ENCODE measurements around the gene ADAMTS2. TPM values are rescaled to one million over a fixed set of nuclear protein-coding genes. Genes with fewer than 3 reads are reported as not detected.
A peak's percentile ranks its signal among the peaks of the same experiment; 100 is the strongest.

ADAMTS2 gene
- total and polyA plus RNA-seq, 2 donors from 2014 or later, result 2.0 to 13.6 TPM

GRCh38 chr5:179139936-179140235, 205.4 kb downstream of the ADAMTS2 start:
- H3K27me3 ChIP-seq (ENCODE audit: control insufficient read depth, insufficient read depth, low read length), result no peaks in the 10 kb centered on the region
- H3K36me3 ChIP-seq (ENCODE audit: control insufficient read depth in 2 of 3, insufficient read depth in 3 of 3, low read length in 3 of 3), result no peaks in the 10 kb centered on the region
- no peaks in the 10 kb centered on the region for H3K9me3 ChIP-seq (ENCODE audit: control insufficient read depth in 2 of 3, insufficient read depth in 1 of 3, low read length in 3 of 3)
- H3K4me1 ChIP-seq (ENCODE audit: control insufficient read depth in 2 of 3, insufficient read depth in 2 of 3, low read depth in 1 of 3, low read length in 3 of 3), result no peaks in the 10 kb centered on the region
- DNase-seq, result peak in 1 of 5 donors; percentile 46
- no peak overlapping the region for H3K27ac ChIP-seq (ENCODE audit: low read depth in 2 of 2, low read length in 2 of 2)
- H3K4me3 ChIP-seq (ENCODE audit: low read length in 3 of 3), result no peak overlapping the region
- no peak for FAIRE-seq
- no peak for TF ChIP-seq CTCF (IDR thresholded peaks at IDR 0.05; ENCODE audit: borderline replicate concordance, extremely low read depth, insufficient read depth)
- no peak overlapping the region for H3K9ac ChIP-seq (ENCODE audit: low read length in 3 of 3)
- intact Hi-C loops (cut with DNase I), result no loop called here

- intact Hi-C loops (cut with DNase I), result no loop called here
- Histone ChIP-seq H3K4me1 (ENCODE audit: control insufficient read depth in 2 of 3, insufficient read depth in 2 of 3, low read depth in 1 of 3, low read length in 3 of 3) (no peaks in the 10 kb centered on the region), H3K9me3 (ENCODE audit: control insufficient read depth in 2 of 3, insufficient read depth in 1 of 3, low read length in 3 of 3) (no peaks in the 10 kb centered on the region), H3K27me3 (ENCODE audit: control insufficient read depth, insufficient read depth, low read length) (no peaks in the 10 kb centered on the region), H3K4me3 (ENCODE audit: low read length in 3 of 3) (no peak overlapping the region), H3K9ac (ENCODE audit: low read length in 3 of 3) (no peak overlapping the region), H3K27ac (ENCODE audit: low read depth in 2 of 2, low read length in 2 of 2) (no peak overlapping the region), H3K36me3 (ENCODE audit: control insufficient read depth in 2 of 3, insufficient read depth in 3 of 3, low read length in 3 of 3) (no peaks in the 10 kb centered on the region)
- TF ChIP-seq CTCF (IDR thresholded peaks at IDR 0.05; ENCODE audit: borderline replicate concordance, extremely low read depth, insufficient read depth), result no peak
- DNase-seq, result peak in 2 of 5 donors; percentile 23 to 69
- FAIRE-seq, result no peak
These were observed 205.9 kb downstream of the ADAMTS2 start for GRCh38 chr5:179139111-179139935.

GRCh38 chr5:179138568-179138925, 206.7 kb downstream of the ADAMTS2 start:
- DNase-seq (no peak), FAIRE-seq (no peak)
- no peaks in the 10 kb centered on the region for H3K27me3 ChIP-seq (ENCODE audit: control insufficient read depth, insufficient read depth, low read length)
- intact Hi-C loops (cut with DNase I), result no loop called here
- no peak for TF ChIP-seq CTCF (IDR thresholded peaks at IDR 0.05; ENCODE audit: borderline replicate concordance, extremely low read depth, insufficient read depth)
- H3K9me3 ChIP-seq (ENCODE audit: control insufficient read depth in 2 of 3, insufficient read depth in 1 of 3, low read length in 3 of 3), result no peaks in the 10 kb centered on the region
- H3K36me3 ChIP-seq (ENCODE audit: control insufficient read depth in 2 of 3, insufficient read depth in 3 of 3, low read length in 3 of 3), result no peaks in the 10 kb centered on the region
- H3K4me1 ChIP-seq (ENCODE audit: control insufficient read depth in 2 of 3, insufficient read depth in 2 of 3, low read depth in 1 of 3, low read length in 3 of 3), result no peaks in the 10 kb centered on the region
- H3K4me3 ChIP-seq (ENCODE audit: low read length in 3 of 3), result no peak overlapping the region
- H3K9ac ChIP-seq (ENCODE audit: low read length in 3 of 3), result no peak overlapping the region
- no peak overlapping the region for H3K27ac ChIP-seq (ENCODE audit: low read depth in 2 of 2, low read length in 2 of 2)

All from kidney (tissue), 14 donors.